Vagina (tissue), 2 donors: Measurements from ENCODE around the gene ATP2B2.

Source experiments
- POLR2A ChIP-seq, 2 donors: fragments of 450-650 bp; IDR thresholded peaks; one replicate each; pipeline ENCODE4 v1.6.1; 2017; ENCODE audit warnings: antibody characterized with exemption in 2 of 2, mild to moderate bottlenecking in 2 of 2, moderate library complexity in 2 of 2
- POLR2AphosphoS5 ChIP-seq, 2 donors: sonication (generic); formaldehyde crosslinking; IDR thresholded peaks; one replicate each; pipeline ENCODE4 v1.9.0; 2017; ENCODE audit warnings: antibody characterized with exemption in 2 of 2, mild to moderate bottlenecking in 2 of 2, low read depth in 1 of 2; ENCODE audit not compliant: insufficient read depth in 1 of 2
- TF ChIP-seq, protein P1 (sequence below), 3 experiments: fragments of 450-650 bp in 2 of 3; fragments of 200-600 bp in 1 of 3; sonication (generic) in 1 of 3; IDR thresholded peaks; one replicate each; pipeline ENCODE4 v1.5.1; 2017 to 2019; ENCODE audit warnings: antibody characterized with exemption in 3 of 3, mild to moderate bottlenecking in 2 of 3, moderate library complexity in 2 of 3

GRCh38 chr3:10337323-10338163, 167.8 kb downstream of the ATP2B2 start:
- TF ChIP-seq, protein P1, sequence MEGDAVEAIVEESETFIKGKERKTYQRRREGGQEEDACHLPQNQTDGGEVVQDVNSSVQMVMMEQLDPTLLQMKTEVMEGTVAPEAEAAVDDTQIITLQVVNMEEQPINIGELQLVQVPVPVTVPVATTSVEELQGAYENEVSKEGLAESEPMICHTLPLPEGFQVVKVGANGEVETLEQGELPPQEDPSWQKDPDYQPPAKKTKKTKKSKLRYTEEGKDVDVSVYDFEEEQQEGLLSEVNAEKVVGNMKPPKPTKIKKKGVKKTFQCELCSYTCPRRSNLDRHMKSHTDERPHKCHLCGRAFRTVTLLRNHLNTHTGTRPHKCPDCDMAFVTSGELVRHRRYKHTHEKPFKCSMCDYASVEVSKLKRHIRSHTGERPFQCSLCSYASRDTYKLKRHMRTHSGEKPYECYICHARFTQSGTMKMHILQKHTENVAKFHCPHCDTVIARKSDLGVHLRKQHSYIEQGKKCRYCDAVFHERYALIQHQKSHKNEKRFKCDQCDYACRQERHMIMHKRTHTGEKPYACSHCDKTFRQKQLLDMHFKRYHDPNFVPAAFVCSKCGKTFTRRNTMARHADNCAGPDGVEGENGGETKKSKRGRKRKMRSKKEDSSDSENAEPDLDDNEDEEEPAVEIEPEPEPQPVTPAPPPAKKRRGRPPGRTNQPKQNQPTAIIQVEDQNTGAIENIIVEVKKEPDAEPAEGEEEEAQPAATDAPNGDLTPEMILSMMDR (IDR thresholded peaks at IDR 0.05) = no peak
- TF ChIP-seq POLR2A (IDR thresholded peaks at IDR 0.05) (no peak), POLR2AphosphoS5 (IDR thresholded peaks at IDR 0.05; ENCODE audit: insufficient read depth in 1 of 2, low read depth in 1 of 2) (no peak)
